Kidney (tissue), 14 donors: ENCODE data around the gene DAO. TPM values are rescaled to one million over a fixed set of nuclear protein-coding genes. Genes with fewer than 3 reads are reported as not detected.

Experiments
- DNase-seq, 5 donors: peaks; one replicate each; pipeline ENCODE4 v3.0.0-alpha.2; 2013 to 2020
- FAIRE-seq: peaks from 2 replicates; lab custom pipeline; 2012; peaks lifted over from hg19 to GRCh38; lab: Jason Lieb, UNC
- H3K27ac ChIP-seq, 2 donors: one replicate each; pipeline ENCODE4 v1.7.0; 2013; ENCODE audit warnings: low read depth in 2 of 2, low read length in 2 of 2, inconsistent platforms in 1 of 2
- H3K27me3 ChIP-seq: one replicate; pipeline ENCODE4 v1.7.1; 2013; ENCODE audit warnings: low read length, inconsistent platforms; ENCODE audit not compliant: control insufficient read depth, insufficient read depth
- H3K36me3 ChIP-seq, 3 donors: one replicate each; pipeline versions ENCODE4 v1.7.0 to v1.7.1; 2013; ENCODE audit warnings: low read length in 3 of 3, control low read depth in 1 of 3, inconsistent platforms in 1 of 3; ENCODE audit not compliant: insufficient read depth in 3 of 3, control insufficient read depth in 2 of 3
- H3K4me1 ChIP-seq, 3 donors: one replicate each; pipeline versions ENCODE4 v1.7.0 to v1.7.1; 2013; ENCODE audit warnings: low read length in 3 of 3, inconsistent platforms in 1 of 3, low read depth in 1 of 3; ENCODE audit not compliant: control insufficient read depth in 2 of 3, insufficient read depth in 2 of 3
- H3K4me3 ChIP-seq, 3 donors: one replicate each; pipeline versions ENCODE4 v1.7.0 to v1.8.1; 2013; ENCODE audit warnings: low read length in 3 of 3, control low read depth in 1 of 3, inconsistent platforms in 1 of 3
- H3K9ac ChIP-seq, 3 donors: one replicate each; pipeline versions ENCODE4 v1.7.0 to v1.7.1; 2013; ENCODE audit warnings: low read length in 3 of 3, control low read depth in 1 of 3, inconsistent platforms in 1 of 3
- H3K9me3 ChIP-seq, 3 donors: one replicate each; pipeline versions ENCODE4 v1.7.0 to v1.7.1; 2013; ENCODE audit warnings: low read length in 3 of 3, control low read depth in 1 of 3, inconsistent platforms in 1 of 3; ENCODE audit not compliant: control insufficient read depth in 2 of 3, insufficient read depth in 1 of 3
- CTCF ChIP-seq: IDR thresholded peaks from 3 replicates; pipeline ENCODE4 v1.5.1; 2012; ENCODE audit warnings: mild to moderate bottlenecking, moderate library complexity, borderline replicate concordance; ENCODE audit not compliant: insufficient read depth; ENCODE audit errors: extremely low read depth
- intact Hi-C: fragments of 100-400 bp; cut with DNase I; formaldehyde crosslinking; loops from one replicate; pipeline ENCODE4 v1.11.1; 2022
- polyA plus RNA-seq: library from polyadenylated mRNA; stranded (reverse); fragments of 350-450 nt; fragmentation: Illumina TruSeq; extraction: RNeasy Lipid Tissue Mini Kit (QIAGEN cat#74804); gene quantifications from one replicate; pipeline ENCODE4 v1.2.3, GENCODE V29; 2014; ENCODE audit warnings: low read depth, low replicate concordance; ENCODE audit not compliant: insufficient read depth
- total RNA-seq: library from RNA; stranded (reverse); fragmentation: NEBNext Ultra II Directional; extraction: Animal tissue kit (Norgen Biotek cat#: 25700); gene quantifications from one replicate; pipeline ENCODE4 v1.2.1, GENCODE V29; 2021
- donor health status: control.
- donor health status: control.
- donor health status: control.
- donor health status: control.
- donor health status: control.
- donor health status: DM: yes; HTN: yes; CAD: no.
- donor health status: Normal renal cell carcinoma (clear cell type).

Gene DAO
- total and polyA plus RNA-seq, 2 donors from 2014 or later, result 0.41 to 50.4 TPM

GRCh38 chr12:108850854-108851573 lies 28.9 kb upstream of the DAO start:
- peaks cover 0 to 29% (median 25%) of the 10 kb centered on the region in 3 donors for H3K4me1 ChIP-seq
- H3K9me3 ChIP-seq, result no peaks in the 10 kb centered on the region
- TF ChIP-seq CTCF, result no peak
- intact Hi-C loops, result no loop called here
- no peak for FAIRE-seq
- H3K36me3 ChIP-seq, result peaks cover 0 to 12% (median 11%) of the 10 kb centered on the region in 3 donors
- H3K27me3 ChIP-seq, result no peaks in the 10 kb centered on the region
- peak in 2 of 5 donors; percentile 45 to 73 for DNase-seq
- H3K9ac ChIP-seq, result no peak overlapping the region
- H3K27ac ChIP-seq, result peak overlapping the region in 1 of 2 donors; percentile 55
- H3K4me3 ChIP-seq, result no peak overlapping the region

- intact Hi-C loops, result no loop called here
- no peaks in the 10 kb centered on the region for H3K9me3 ChIP-seq
- no peaks in the 10 kb centered on the region for H3K27me3 ChIP-seq
- no peak for DNase-seq
- peaks cover 0 to 32% (median 28%) of the 10 kb centered on the region in 3 donors for H3K4me1 ChIP-seq
- FAIRE-seq, result no peak
- peak overlapping the region in 1 of 3 donors; percentile 65 for H3K9ac ChIP-seq
- no peak overlapping the region for H3K4me3 ChIP-seq
- TF ChIP-seq CTCF, result no peak
- peak overlapping the region; percentile 63 to 87 for H3K27ac ChIP-seq
- H3K36me3 ChIP-seq, result peaks cover 0 to 12% (median 6%) of the 10 kb centered on the region in 3 donors
Measured at GRCh38 chr12:108852674-108853309, 27.1 kb upstream of the DAO start.

- H3K4me3 ChIP-seq, result peak overlapping the region in 1 of 3 donors; percentile 9
- peaks cover 0 to 32% (median 30%) of the 10 kb centered on the region in 3 donors for H3K4me1 ChIP-seq
- no peaks in the 10 kb centered on the region for H3K9me3 ChIP-seq
- intact Hi-C loops, result no loop called here
- no peak for TF ChIP-seq CTCF
- H3K27ac ChIP-seq, result peak overlapping the region; percentile 63 to 87
- DNase-seq, result peak in 1 of 5 donors; percentile 79
- H3K27me3 ChIP-seq, result no peaks in the 10 kb centered on the region
- H3K36me3 ChIP-seq, result peaks cover 0 to 9% (median 4%) of the 10 kb centered on the region in 3 donors
- FAIRE-seq, result no peak
- H3K9ac ChIP-seq, result no peak overlapping the region
Measured at GRCh38 chr12:108853426-108853825, 26.5 kb upstream of the DAO start.
